Testis (tissue), 2 donors: ENCODE results near the gene CYP21A2.
"Not testable (repeated sequence)": the region's sequence is repeated elsewhere in the genome, so short reads cannot be mapped to it uniquely, and the experiment has no call there.

Source experiments
- CTCF ChIP-seq, 3 experiments: fragments of 450-650 bp in 2 of 3; fragments of 200-600 bp in 1 of 3; sonication (generic) in 1 of 3; IDR thresholded peaks; one replicate each; pipeline ENCODE4 v1.5.1; 2016 to 2019; ENCODE audit warnings: antibody characterized with exemption in 3 of 3, mild to moderate bottlenecking in 2 of 3, moderate library complexity in 1 of 3
- POLR2A ChIP-seq: fragments of 450-650 bp; IDR thresholded peaks from one replicate; pipeline ENCODE4 v1.6.1; 2017; ENCODE audit warnings: antibody characterized with exemption, mild to moderate bottlenecking, moderate library complexity

- TF ChIP-seq CTCF (IDR thresholded peaks at IDR 0.05); POLR2A: not testable (repeated sequence)
Observed at GRCh38 chr6:32037136-32037535, 1.1 kb upstream of the CYP21A2 start.
